Renal cortex interstitium (tissue), 11 donors: ENCODE data around the gene CYP39A1. TPM values are rescaled to one million over a fixed set of nuclear protein-coding genes. Genes with fewer than 3 reads are reported as not detected.
A peak's percentile ranks its signal among the peaks of the same experiment; 100 is the strongest.
"Not testable (repeated sequence)": the region's sequence is repeated elsewhere in the genome, so short reads cannot be mapped to it uniquely, and the experiment has no call there.

Experiments
- DNase-seq, 11 donors: peaks; one replicate each; pipeline ENCODE4 v3.0.0-alpha.2; 2013; ENCODE audit warnings: low read depth in 9 of 11, low spot score in 4 of 11; ENCODE audit errors: extremely low read depth in 1 of 11
- polyA plus RNA-seq, 3 donors: library from polyadenylated mRNA; unstranded; fragments of 120-200 nt; gene quantifications; one replicate each; pipeline ENCODE4 v1.2.1, GENCODE V29; 2013; ENCODE audit not compliant: insufficient read length in 3 of 3

Gene CYP39A1
- polyA plus RNA-seq, 3 donors = 8.0 to 8.6 (median 8.6) TPM

GRCh38 chr6:46653439-46654195 lies 999 bp upstream of the CYP39A1 start:
- DNase-seq = no peak

- DNase-seq = peak in 3 of 11 donors; percentile 3 to 16 (median 14)
Measured at GRCh38 chr6:46652232-46652602, 401 bp downstream of the CYP39A1 start.

DNA sequence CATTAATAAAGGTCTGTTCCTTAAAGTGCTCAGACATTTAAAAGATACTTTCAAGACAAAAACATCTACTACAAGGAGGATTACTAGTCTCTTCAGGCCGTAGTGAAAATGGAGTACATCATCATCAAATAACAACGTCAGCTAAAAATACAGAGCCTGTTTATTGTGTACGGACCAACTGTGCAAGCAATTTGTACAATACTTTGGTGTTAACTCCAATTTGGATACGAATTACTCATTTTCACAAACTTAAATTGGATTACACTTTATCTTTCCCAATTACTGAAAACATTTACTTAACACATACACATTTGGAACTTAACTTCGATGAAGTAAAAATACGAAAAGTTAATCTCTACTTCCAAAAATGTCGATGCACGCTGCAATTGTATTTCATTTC lies 802 bp downstream of the CYP39A1 start:
- DNase-seq = peak in 4 of 11 donors; percentile 1 to 18 (median 11)

DNA sequence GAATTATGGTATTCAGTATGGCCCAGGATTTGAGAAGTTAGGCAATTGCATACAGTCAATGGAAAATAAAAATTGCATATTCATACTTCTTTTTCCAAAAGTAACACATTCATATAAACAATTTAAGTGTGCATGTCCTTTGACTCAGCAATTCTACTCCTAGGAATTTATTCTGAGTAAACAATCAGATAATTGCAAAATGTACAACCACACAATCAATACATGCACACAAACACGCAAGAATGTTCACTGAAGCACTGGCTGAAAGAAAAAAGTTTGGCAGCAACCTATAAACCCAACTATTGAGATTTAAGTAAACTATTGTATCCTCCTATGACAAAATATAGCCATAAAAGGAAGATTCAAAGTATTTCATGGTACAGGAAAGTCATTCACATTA lies 1.6 kb downstream of the CYP39A1 start:
- no peak for DNase-seq

GRCh38 chr6:46648869-46649492 lies 3.6 kb downstream of the CYP39A1 start:
- DNase-seq = no peak

DNA sequence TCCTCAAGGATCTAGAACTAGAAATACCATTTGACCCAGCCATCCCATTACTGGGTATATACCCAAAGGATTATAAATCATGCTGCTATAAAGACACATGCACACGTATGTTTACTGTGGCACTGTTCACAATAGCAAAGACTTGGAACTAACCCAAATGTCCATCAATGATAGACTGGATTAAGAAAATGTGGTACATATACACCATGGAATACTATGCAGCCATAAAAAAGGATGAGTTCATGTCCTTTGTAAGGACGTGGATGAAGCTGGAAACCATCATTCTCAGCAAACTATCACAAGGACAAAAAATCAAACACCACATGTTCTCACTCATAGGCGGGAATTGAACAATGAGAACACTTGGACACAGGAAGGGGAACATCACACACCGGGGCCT lies 4.5 kb downstream of the CYP39A1 start:
- DNase-seq = not testable (repeated sequence)

DNA sequence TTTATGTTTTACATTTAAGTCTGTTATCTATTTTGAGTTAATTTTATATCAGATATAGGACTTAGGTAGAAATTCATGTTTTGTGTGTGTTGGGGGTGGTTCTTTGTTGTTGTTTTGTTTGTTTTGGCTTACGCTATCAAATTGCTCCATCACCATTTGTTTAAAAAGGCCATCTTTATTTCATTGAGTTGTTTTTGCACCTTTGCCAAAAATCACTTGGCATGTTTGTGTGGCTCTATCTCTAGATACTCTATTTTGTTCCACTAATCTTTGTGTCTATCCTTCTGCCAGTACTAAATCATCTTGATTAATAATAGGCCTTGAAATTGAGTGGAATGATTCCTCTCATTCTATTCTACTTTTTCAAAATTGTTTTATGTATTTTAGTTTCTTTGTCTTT lies 7.4 kb downstream of the CYP39A1 start:
- no peak for DNase-seq

DNA sequence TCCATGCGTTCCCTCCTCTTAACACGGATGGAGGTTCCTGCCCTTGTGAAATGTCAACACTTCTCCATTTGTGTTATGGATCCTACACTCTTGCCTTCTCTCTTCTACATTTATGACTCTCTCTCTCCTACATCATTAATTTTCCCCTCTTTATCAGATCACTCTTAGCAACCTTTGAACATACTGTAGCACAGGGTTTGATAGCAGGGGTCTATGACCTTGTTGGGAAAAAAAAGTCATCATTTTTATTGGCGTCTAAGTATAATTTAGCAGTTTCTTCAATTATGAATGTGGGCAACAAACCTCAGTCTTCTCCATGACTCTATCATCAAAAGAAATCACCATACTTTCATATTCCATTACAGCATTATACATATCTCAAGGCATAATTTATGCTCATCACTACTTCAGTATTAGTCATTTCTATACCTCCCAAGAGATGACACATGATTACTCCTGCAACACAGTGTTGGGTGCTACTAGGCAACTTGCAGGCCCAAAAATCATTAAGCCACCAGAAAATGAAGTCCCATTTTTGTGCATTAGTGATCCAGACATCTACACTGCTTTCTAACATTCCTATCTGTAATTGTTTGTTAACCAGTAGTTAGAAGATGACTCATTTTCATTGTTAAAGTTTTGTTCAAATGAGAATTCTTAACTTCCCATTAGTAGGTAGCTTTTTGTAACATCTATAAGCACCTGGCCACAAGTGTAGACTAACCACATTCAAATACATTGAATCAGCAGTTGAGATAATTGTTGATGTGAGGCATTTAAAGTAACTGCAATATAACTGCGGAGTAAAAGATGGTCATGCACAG lies 9.5 kb downstream of the CYP39A1 start:
- DNase-seq = no peak

DNA sequence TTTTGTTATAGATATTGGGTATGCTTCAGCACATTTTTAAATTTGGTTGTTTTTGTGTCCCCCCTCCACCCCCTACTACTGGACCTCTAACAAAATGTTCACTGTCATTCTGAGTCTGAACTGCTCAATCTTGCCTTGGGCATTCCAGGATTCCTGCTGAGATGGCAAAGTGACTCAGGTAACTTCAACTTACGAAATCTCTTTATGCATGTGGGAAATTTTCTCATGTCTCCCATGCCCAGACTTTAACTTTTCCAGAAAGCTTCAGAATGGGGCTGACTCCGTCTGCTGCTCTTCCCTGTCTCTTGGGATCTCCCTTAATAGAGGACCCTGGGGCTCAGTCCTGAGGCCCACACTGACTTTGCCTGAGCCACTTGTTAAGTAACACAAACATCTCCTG lies 14.0 kb downstream of the CYP39A1 start:
- no peak for DNase-seq

DNA sequence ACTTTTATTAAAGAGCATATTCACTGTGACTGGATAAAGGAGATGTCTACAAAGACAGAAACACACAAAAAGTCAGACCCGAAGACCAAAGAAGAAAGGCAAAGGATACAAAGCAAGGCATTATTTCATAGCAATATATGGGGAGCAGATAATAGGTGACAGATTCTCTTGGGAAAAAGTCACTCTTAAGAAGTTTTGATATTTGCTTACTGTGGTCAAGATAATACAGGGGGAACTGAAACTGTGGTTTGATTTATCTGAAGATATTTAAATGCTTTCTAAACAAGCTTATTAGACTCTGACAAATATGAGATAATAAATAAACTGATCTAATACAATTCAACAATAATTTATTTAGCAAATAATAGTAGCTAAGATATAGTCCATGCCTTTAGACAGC lies 14.7 kb downstream of the CYP39A1 start:
- no peak for DNase-seq

DNA sequence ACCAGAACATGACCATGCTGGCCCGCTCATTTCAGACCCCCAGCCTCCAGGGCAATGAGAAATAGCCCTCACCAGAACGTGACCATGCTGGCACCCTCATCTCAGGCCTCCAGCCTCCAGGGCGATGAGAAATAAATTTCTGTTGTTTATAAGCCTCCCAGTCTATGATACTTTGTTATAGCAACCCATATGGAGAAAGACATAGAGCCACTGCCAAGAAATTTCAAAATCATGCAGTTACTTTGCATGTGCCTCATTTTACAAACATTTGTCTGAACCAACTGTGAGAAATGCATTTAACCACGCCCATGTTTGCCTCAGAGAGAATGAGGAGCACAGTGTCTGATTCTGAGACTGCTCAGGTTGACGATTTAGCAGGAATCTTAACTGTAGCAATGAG lies 15.5 kb downstream of the CYP39A1 start:
- no peak for DNase-seq

DNA sequence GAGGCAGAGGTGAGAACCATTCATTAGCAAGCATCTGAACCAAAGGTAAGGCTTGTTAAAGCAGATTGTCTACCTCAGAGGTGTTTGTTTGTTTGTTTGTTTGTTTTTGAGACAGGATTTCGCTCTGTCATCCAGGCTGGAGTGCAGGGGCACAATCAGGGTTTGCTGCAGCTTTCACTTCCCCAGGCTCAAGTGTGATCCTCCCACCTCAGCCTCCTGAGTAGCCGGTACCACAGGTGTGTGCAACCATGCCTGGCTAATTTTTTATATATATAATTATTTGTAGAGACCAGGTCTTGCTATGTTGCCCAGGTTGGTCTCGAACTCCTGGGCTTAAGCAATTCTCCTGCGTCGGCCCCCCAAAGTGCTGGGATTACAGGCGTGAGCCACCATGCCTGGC lies 17.2 kb downstream of the CYP39A1 start:
- DNase-seq = no peak

DNA sequence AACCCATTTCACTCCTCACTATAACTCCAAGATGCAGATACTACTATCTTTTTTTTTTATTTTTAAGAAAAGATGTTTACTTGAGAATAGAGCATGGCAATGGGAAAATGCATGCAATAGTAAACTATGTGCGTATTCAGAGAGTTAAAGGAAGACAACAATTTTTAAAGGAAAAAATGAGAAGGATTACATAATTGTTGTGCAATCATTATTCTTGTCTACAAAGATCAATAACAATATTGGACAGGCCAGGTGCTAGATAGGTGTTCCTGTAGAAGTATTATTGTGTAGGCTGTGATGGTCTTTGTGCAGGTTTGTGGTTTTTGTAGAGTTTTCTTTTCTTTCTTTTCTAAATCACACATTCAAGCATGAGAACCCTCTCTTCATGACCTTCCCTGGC lies 20.6 kb downstream of the CYP39A1 start:
- no peak for DNase-seq

DNA sequence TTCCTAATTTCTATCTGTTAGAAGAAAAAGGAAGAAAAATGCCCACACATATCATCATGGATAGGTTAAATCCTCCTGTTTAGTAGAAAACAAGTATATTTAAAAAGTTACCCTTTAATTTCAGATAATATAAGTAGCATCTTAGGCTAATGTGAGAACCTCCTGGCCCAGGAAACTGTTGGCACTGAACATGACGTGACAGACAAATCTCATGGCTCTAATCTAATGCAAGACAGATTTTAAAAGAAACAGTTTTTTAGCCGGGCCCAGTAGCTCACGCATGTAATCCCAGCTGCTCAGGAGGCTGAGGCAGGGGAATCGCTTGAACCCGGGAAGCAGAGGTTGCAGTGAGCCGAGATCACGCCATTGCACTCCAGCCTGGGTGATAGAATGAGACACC lies 22.9 kb downstream of the CYP39A1 start:
- no peak for DNase-seq

GRCh38 chr6:46628976-46629375 lies 23.6 kb downstream of the CYP39A1 start:
- DNase-seq = no peak

GRCh38 chr6:46628498-46628897 lies 24.1 kb downstream of the CYP39A1 start:
- no peak for DNase-seq

DNA sequence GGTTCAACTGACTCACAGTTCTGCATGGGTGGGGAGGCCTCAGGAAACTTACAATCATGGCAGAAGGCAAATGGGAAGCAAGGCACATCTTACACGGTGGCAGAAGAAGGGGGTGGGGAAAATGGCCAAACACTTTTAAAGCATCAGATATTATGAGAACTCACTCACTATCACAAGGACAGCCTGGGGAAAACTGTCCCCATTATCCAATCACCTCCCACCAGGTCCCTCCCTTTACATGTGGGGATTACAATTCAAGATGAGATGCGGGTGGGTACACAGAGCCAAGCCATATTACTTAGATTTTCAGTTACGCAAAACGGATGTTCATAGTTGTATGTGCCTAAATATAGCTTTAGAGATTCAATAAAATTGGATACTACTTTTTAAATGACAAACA lies 25.6 kb downstream of the CYP39A1 start:
- no peak for DNase-seq

- DNase-seq = peak in 5 of 11 donors; percentile 12 to 28 (median 20)
Measured at GRCh38 chr6:46626228-46626909, 26.2 kb downstream of the CYP39A1 start.

GRCh38 chr6:46618726-46619125 lies 33.9 kb downstream of the CYP39A1 start:
- DNase-seq = no peak

GRCh38 chr6:46612645-46613044 lies 40.0 kb downstream of the CYP39A1 start:
- DNase-seq = no peak
